Measurements from ENCODE around the gene MROH7. TPM values are rescaled to one million over a fixed set of nuclear protein-coding genes. Genes with fewer than 3 reads are reported as not detected.

Gene MROH7
- total and polyA plus RNA-seq, 2 donors from 2014 or later: 3.8 to 5.4 TPM

DNA sequence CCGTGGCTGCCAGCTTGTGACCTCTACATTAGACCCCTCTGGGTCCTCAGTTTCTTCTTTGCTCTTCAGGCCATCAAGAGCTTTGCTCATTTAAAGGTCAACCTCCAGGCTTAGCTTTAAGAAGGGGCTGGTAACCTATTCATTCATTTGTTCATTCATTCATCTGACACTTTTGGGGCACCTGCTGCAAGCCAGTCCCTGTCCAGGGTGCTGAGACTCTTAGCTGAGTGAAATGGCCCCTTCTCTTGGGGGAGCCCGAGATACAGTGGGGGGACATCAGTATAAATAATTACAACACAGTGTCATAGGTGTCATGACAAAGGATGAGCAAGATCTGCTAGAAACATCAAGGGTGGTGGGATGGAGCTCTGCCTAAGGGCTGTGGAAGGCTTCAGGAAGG lies 63.6 kb downstream of the MROH7 start:
- Histone ChIP-seq H3K9me3 (ENCODE audit: control insufficient read depth in 2 of 3, insufficient read depth in 1 of 3, low read length in 3 of 3) (no peaks in the 10 kb centered on the region), H3K4me1 (ENCODE audit: control insufficient read depth in 2 of 3, insufficient read depth in 2 of 3, low read depth in 1 of 3, low read length in 3 of 3) (no peaks in the 10 kb centered on the region), H3K27me3 (ENCODE audit: control insufficient read depth, insufficient read depth, low read length) (no peaks in the 10 kb centered on the region), H3K36me3 (ENCODE audit: control insufficient read depth in 2 of 3, insufficient read depth in 3 of 3, low read length in 3 of 3) (no peaks in the 10 kb centered on the region), H3K27ac (ENCODE audit: low read depth in 2 of 2, low read length in 2 of 2) (no peak overlapping the region), H3K9ac (ENCODE audit: low read length in 3 of 3) (no peak overlapping the region), H3K4me3 (ENCODE audit: low read length in 3 of 3) (no peak overlapping the region)
- intact Hi-C loops (cut with DNase I): no loop called here
- TF ChIP-seq, protein P1, sequence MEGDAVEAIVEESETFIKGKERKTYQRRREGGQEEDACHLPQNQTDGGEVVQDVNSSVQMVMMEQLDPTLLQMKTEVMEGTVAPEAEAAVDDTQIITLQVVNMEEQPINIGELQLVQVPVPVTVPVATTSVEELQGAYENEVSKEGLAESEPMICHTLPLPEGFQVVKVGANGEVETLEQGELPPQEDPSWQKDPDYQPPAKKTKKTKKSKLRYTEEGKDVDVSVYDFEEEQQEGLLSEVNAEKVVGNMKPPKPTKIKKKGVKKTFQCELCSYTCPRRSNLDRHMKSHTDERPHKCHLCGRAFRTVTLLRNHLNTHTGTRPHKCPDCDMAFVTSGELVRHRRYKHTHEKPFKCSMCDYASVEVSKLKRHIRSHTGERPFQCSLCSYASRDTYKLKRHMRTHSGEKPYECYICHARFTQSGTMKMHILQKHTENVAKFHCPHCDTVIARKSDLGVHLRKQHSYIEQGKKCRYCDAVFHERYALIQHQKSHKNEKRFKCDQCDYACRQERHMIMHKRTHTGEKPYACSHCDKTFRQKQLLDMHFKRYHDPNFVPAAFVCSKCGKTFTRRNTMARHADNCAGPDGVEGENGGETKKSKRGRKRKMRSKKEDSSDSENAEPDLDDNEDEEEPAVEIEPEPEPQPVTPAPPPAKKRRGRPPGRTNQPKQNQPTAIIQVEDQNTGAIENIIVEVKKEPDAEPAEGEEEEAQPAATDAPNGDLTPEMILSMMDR (IDR thresholded peaks at IDR 0.05; ENCODE audit: borderline replicate concordance, extremely low read depth, insufficient read depth): no peak
- FAIRE-seq: no peak
- DNase-seq: no peak

DNA sequence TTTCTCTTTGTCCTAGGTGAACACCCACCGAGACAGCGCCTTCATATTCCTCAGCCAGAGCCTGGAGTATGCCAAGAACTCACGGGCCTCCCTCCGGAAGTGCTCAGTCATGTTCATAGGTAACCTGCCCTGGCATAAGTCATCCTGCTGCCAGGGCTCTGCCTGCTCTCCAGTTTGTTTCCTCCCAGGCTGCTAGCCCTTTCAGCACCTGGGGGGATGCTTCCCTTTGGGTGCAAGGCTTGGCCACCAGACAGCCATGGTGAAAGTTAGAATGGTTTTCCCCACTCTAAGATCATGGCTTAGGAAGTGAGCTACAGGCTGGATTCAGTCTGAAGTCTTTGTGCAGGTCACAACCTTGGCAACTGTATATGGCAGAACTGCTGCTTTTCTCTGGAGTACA lies 64.8 kb downstream of the MROH7 start:
- no peaks in the 10 kb centered on the region for H3K36me3 ChIP-seq (ENCODE audit: control insufficient read depth in 2 of 3, insufficient read depth in 3 of 3, low read length in 3 of 3)
- H3K9me3 ChIP-seq (ENCODE audit: control insufficient read depth in 2 of 3, insufficient read depth in 1 of 3, low read length in 3 of 3): no peaks in the 10 kb centered on the region
- TF ChIP-seq, protein P1 (IDR thresholded peaks at IDR 0.05; ENCODE audit: borderline replicate concordance, extremely low read depth, insufficient read depth): no peak
- no peak for DNase-seq
- H3K9ac ChIP-seq (ENCODE audit: low read length in 3 of 3): no peak overlapping the region
- H3K4me1 ChIP-seq (ENCODE audit: control insufficient read depth in 2 of 3, insufficient read depth in 2 of 3, low read depth in 1 of 3, low read length in 3 of 3): no peaks in the 10 kb centered on the region
- intact Hi-C loops (cut with DNase I): no loop called here
- no peaks in the 10 kb centered on the region for H3K27me3 ChIP-seq (ENCODE audit: control insufficient read depth, insufficient read depth, low read length)
- no peak overlapping the region for H3K27ac ChIP-seq (ENCODE audit: low read depth in 2 of 2, low read length in 2 of 2)
- no peak for FAIRE-seq
- no peak overlapping the region for H3K4me3 ChIP-seq (ENCODE audit: low read length in 3 of 3)

DNA sequence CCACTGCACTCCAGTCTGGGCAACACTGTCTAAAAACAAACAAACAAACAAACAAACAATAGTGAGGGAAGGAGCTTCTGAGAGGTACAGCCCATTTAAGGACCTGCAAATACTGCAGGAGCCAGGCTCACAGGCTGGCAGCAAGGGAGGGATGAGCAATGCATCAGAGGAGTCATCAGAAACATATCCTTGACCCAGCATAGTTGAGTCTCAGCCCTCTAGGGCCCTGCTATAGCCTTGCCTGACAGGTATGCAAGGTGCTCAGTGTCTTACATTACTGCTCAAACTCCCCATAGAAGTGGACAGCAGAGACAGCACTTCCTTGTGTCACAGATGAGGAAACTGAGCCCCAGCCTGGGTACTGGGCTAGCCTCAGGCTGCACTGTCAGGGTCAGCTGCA lies 66.8 kb downstream of the MROH7 start:
- H3K4me1 ChIP-seq (ENCODE audit: control insufficient read depth in 2 of 3, insufficient read depth in 2 of 3, low read depth in 1 of 3, low read length in 3 of 3): no peaks in the 10 kb centered on the region
- H3K27me3 ChIP-seq (ENCODE audit: control insufficient read depth, insufficient read depth, low read length): no peaks in the 10 kb centered on the region
- DNase-seq (no peak), FAIRE-seq (no peak)
- no peak overlapping the region for H3K27ac ChIP-seq (ENCODE audit: low read depth in 2 of 2, low read length in 2 of 2)
- no peak overlapping the region for H3K4me3 ChIP-seq (ENCODE audit: low read length in 3 of 3)
- TF ChIP-seq, protein P1 (IDR thresholded peaks at IDR 0.05; ENCODE audit: borderline replicate concordance, extremely low read depth, insufficient read depth): no peak
- intact Hi-C loops (cut with DNase I): no loop called here
- no peaks in the 10 kb centered on the region for H3K36me3 ChIP-seq (ENCODE audit: control insufficient read depth in 2 of 3, insufficient read depth in 3 of 3, low read length in 3 of 3)
- H3K9ac ChIP-seq (ENCODE audit: low read length in 3 of 3): no peak overlapping the region
- no peaks in the 10 kb centered on the region for H3K9me3 ChIP-seq (ENCODE audit: control insufficient read depth in 2 of 3, insufficient read depth in 1 of 3, low read length in 3 of 3)
